Measurements from ENCODE around the gene TCF7L1. TPM values are rescaled to one million over a fixed set of nuclear protein-coding genes. Genes with fewer than 3 reads are reported as not detected.
A peak's percentile ranks its signal among the peaks of the same experiment; 100 is the strongest.
"Not testable (repeated sequence)": the region's sequence is repeated elsewhere in the genome, so short reads cannot be mapped to it uniquely, and the experiment has no call there.

TCF7L1 gene
- polyA plus RNA-seq, 4 donors: 39.4 to 70.4 (median 57.1) TPM

GRCh38 chr2:85181134-85181631 lies 48.0 kb downstream of the TCF7L1 start:
- DNase-seq (ENCODE audit: low read depth in 4 of 4, low spot score in 2 of 4): no peak

GRCh38 chr2:85181844-85182456 lies 48.8 kb downstream of the TCF7L1 start:
- DNase-seq (ENCODE audit: low read depth in 4 of 4, low spot score in 2 of 4): no peak

GRCh38 chr2:85183076-85183475 lies 49.9 kb downstream of the TCF7L1 start:
- DNase-seq (ENCODE audit: low read depth in 4 of 4, low spot score in 2 of 4): no peak

GRCh38 chr2:85183479-85183878 lies 50.3 kb downstream of the TCF7L1 start:
- no peak for DNase-seq (ENCODE audit: low read depth in 4 of 4, low spot score in 2 of 4)

- no peak for DNase-seq (ENCODE audit: low read depth in 4 of 4, low spot score in 2 of 4)
Measured at GRCh38 chr2:85184231-85184630, 51.0 kb downstream of the TCF7L1 start.

- no peak for DNase-seq (ENCODE audit: low read depth in 4 of 4, low spot score in 2 of 4)
Measured at GRCh38 chr2:85184990-85185389, 51.8 kb downstream of the TCF7L1 start.

GRCh38 chr2:85185431-85185940 lies 52.3 kb downstream of the TCF7L1 start:
- no peak for DNase-seq (ENCODE audit: low read depth in 4 of 4, low spot score in 2 of 4)

- DNase-seq (ENCODE audit: low read depth in 4 of 4, low spot score in 2 of 4): no peak
Measured at GRCh38 chr2:85187069-85187468, 53.9 kb downstream of the TCF7L1 start.

- DNase-seq (ENCODE audit: low read depth in 4 of 4, low spot score in 2 of 4): no peak
Measured at GRCh38 chr2:85188852-85189251, 55.7 kb downstream of the TCF7L1 start.

- no peak for DNase-seq (ENCODE audit: low read depth in 4 of 4, low spot score in 2 of 4)
Measured at GRCh38 chr2:85189606-85190270, 56.5 kb downstream of the TCF7L1 start.

- DNase-seq (ENCODE audit: low read depth in 4 of 4, low spot score in 2 of 4): no peak
Measured at GRCh38 chr2:85191157-85191556, 58.0 kb downstream of the TCF7L1 start.

- DNase-seq (ENCODE audit: low read depth in 4 of 4, low spot score in 2 of 4): no peak
Measured at GRCh38 chr2:85194780-85195480, 61.7 kb downstream of the TCF7L1 start.

- no peak for DNase-seq (ENCODE audit: low read depth in 4 of 4, low spot score in 2 of 4)
Measured at GRCh38 chr2:85195956-85196355, 62.8 kb downstream of the TCF7L1 start.

GRCh38 chr2:85199698-85200097 lies 66.5 kb downstream of the TCF7L1 start:
- no peak for DNase-seq (ENCODE audit: low read depth in 4 of 4, low spot score in 2 of 4)

- no peak for DNase-seq (ENCODE audit: low read depth in 4 of 4, low spot score in 2 of 4)
Measured at GRCh38 chr2:85209887-85210286, 76.7 kb downstream of the TCF7L1 start.

GRCh38 chr2:85210511-85210910 lies 77.3 kb downstream of the TCF7L1 start:
- DNase-seq (ENCODE audit: low read depth in 4 of 4, low spot score in 2 of 4): no peak

GRCh38 chr2:85211606-85212005 lies 78.4 kb downstream of the TCF7L1 start:
- DNase-seq (ENCODE audit: low read depth in 4 of 4, low spot score in 2 of 4): not testable (repeated sequence)

- no peak for DNase-seq (ENCODE audit: low read depth in 4 of 4, low spot score in 2 of 4)
Measured at GRCh38 chr2:85212841-85213240, 79.6 kb downstream of the TCF7L1 start.

- DNase-seq (ENCODE audit: low read depth in 4 of 4, low spot score in 2 of 4): no peak
Measured at GRCh38 chr2:85213404-85213803, 80.2 kb downstream of the TCF7L1 start.

- DNase-seq (ENCODE audit: low read depth in 4 of 4, low spot score in 2 of 4): peak in 1 of 4 donors; percentile 43
Measured at GRCh38 chr2:85213901-85214512, 80.8 kb downstream of the TCF7L1 start.

- no peak for DNase-seq (ENCODE audit: low read depth in 4 of 4, low spot score in 2 of 4)
Measured at GRCh38 chr2:85215081-85215447, 81.9 kb downstream of the TCF7L1 start.
